HCT116 (cell line): Measurements from ENCODE around the gene FBXW4. TPM values are rescaled to one million over a fixed set of nuclear protein-coding genes. Genes with fewer than 3 reads are reported as not detected.

Source experiments
- ATAC-seq: fragments of 200-7000 bp; cut with Tn5 transposase; 2 replicates; pipeline ENCODE4 v1.9.1; 2020; ENCODE audit warnings: mild to moderate bottlenecking, moderate library complexity
- BruUV-seq: library from RNA; stranded (reverse); fragments of 400-500 nt; replicated peaks from 2 replicates; lab custom pipeline; 2021; lab: Mats Ljungman, UMichigan
- CTCF ChIA-PET: fragments of 300-600 bp; sonication (Branson Sonifier 250); formaldehyde crosslinking; loops from one replicate; lab custom pipeline; 2021; ENCODE audit warnings: antibody characterized with exemption; lab: Charles Lee
- POLR2A ChIA-PET: fragments of 300-600, 350-600 bp; sonication (Branson Sonifier 250); formaldehyde crosslinking; loops from one replicate; lab custom pipeline; 2021; ENCODE audit warnings: antibody characterized with exemption; lab: Charles Lee
- RAD21 ChIA-PET, 2 experiments: fragments of 300-600 bp; sonication (Branson Sonifier 250); formaldehyde crosslinking; loops; one replicate each; lab custom pipeline; 2023; ENCODE audit warnings: low total read pairs in 2 of 2; ENCODE audit not compliant: uncharacterized antibody in 2 of 2, unreplicated experiment in 2 of 2, low non-redundant PET in 1 of 2; lab: Charles Lee
- DNase-seq: peaks from one replicate; pipeline ENCODE4 v3.0.0-alpha.2; 2010; ENCODE audit warnings: low read depth, low spot score
- H2AFZ ChIP-seq: fragments of 200-600 bp; shearing (Covaris generic), sonication (generic); 2 replicates; pipeline ENCODE4 v1.6.1; 2017; ENCODE audit warnings: low read depth, mixed run types, mixed read lengths, antibody characterized with exemption, low read length; ENCODE audit not compliant: poor library complexity, severe bottlenecking
- H3K27ac ChIP-seq: 2 replicates; pipeline ENCODE4 v1.5.1; 2012; ENCODE audit warnings: low read depth, low read length
- H3K27me3 ChIP-seq: fragments of 200-600 bp; sonication (generic); 2 replicates; pipeline ENCODE4 v1.6.1; 2016; ENCODE audit warnings: mixed run types, low read length, mixed read lengths; ENCODE audit not compliant: insufficient read depth
- H3K36me3 ChIP-seq, 2 experiments: fragments of 200-500 bp in 1 of 2; fragments of 200-600 bp in 1 of 2; sonication (Bioruptor generic) in 1 of 2; sonication (generic) in 1 of 2; 2 replicates each; pipeline versions ENCODE4 v1.5.1 to v1.6.1; 2014 to 2016; ENCODE audit warnings: low read length in 2 of 2, inconsistent platforms in 1 of 2, mixed read lengths in 1 of 2, mixed run types in 1 of 2; ENCODE audit not compliant: insufficient read depth in 2 of 2, control insufficient read depth in 1 of 2
- H3K4me1 ChIP-seq, 2 experiments: fragments of 200-600 bp in 1 of 2; sonication (generic) in 1 of 2; 2 replicates each; pipeline versions ENCODE4 v1.5.1 to v1.6.1; 2012 to 2017; ENCODE audit warnings: low read length in 2 of 2, inconsistent platforms in 1 of 2, mild to moderate bottlenecking in 1 of 2, mixed read lengths in 1 of 2, mixed run types in 1 of 2, moderate library complexity in 1 of 2; ENCODE audit not compliant: insufficient read depth in 2 of 2, control insufficient read depth in 1 of 2
- H3K4me2 ChIP-seq: fragments of 200-600 bp; sonication (generic); 2 replicates; pipeline ENCODE4 v1.6.1; 2017; ENCODE audit warnings: mixed run types, low read length, mixed read lengths
- H3K4me3 ChIP-seq, 2 experiments: fragments of 200-600 bp in 1 of 2; sonication (generic) in 1 of 2; replicated peaks in 1 of 2; 2 replicates each; pipeline ENCODE4 v1.5.1; 2011 to 2016; ENCODE audit warnings: low read length in 2 of 2, control low read depth in 1 of 2, low read depth in 1 of 2, mild to moderate bottlenecking in 1 of 2, mixed read lengths in 1 of 2, mixed run types in 1 of 2
- H3K79me2 ChIP-seq: fragments of 200-600 bp; sonication (generic); 2 replicates; pipeline ENCODE4 v1.6.1; 2017; ENCODE audit warnings: mild to moderate bottlenecking, mixed run types, low read length, moderate library complexity, mixed read lengths; ENCODE audit not compliant: insufficient read depth
- H3K9ac ChIP-seq: fragments of 200-600 bp; sonication (generic); 2 replicates; pipeline ENCODE4 v1.6.1; 2016; ENCODE audit warnings: low read length, mixed read lengths
- H3K9me2 ChIP-seq: fragments of 200-600 bp; sonication (generic), shearing (Covaris generic); 2 replicates; pipeline ENCODE4 v1.6.1; 2017; ENCODE audit warnings: mixed run types, mild to moderate bottlenecking, moderate library complexity; ENCODE audit not compliant: insufficient read depth
- H3K9me3 ChIP-seq, 2 experiments: fragments of 200-500 bp in 1 of 2; fragments of 200-600 bp in 1 of 2; sonication (Bioruptor generic) in 1 of 2; sonication (generic) in 1 of 2; 2 replicates each; pipeline ENCODE4 v1.6.1; 2014 to 2017; ENCODE audit warnings: low read length in 2 of 2, mixed read lengths in 2 of 2, inconsistent platforms in 1 of 2, low read depth in 1 of 2, mild to moderate bottlenecking in 1 of 2, mixed run types in 1 of 2, moderate library complexity in 1 of 2; ENCODE audit not compliant: control insufficient read depth in 1 of 2, insufficient read depth in 1 of 2
- H4K20me1 ChIP-seq: fragments of 200-600 bp; sonication (generic), shearing (Covaris generic); 2 replicates; pipeline ENCODE4 v1.6.1; 2017; ENCODE audit warnings: mixed run types, mild to moderate bottlenecking, moderate library complexity; ENCODE audit not compliant: insufficient read depth
- ATF3 ChIP-seq: IDR thresholded peaks from 2 replicates; pipeline ENCODE4 v1.6.1; 2012
- CBX3 ChIP-seq: IDR thresholded peaks from 2 replicates; pipeline ENCODE4 v1.6.1; 2012; ENCODE audit warnings: low read depth
- CEBPB ChIP-seq: IDR thresholded peaks from 2 replicates; pipeline ENCODE4 v1.6.1; 2012; ENCODE audit warnings: low read depth
- CTCF ChIP-seq, 3 experiments: fragments of 200-600 bp in 1 of 3; sonication (generic) in 1 of 3; IDR thresholded peaks in 2 of 3; conservative IDR thresholded peaks in 1 of 3; 2 replicates each; pipeline ENCODE4 v1.5.1; 2012 to 2017; ENCODE audit warnings: low read depth in 2 of 3, low read length in 2 of 3, antibody characterized with exemption in 1 of 3, borderline replicate concordance in 1 of 3, control low read depth in 1 of 3, mild to moderate bottlenecking in 1 of 3, mixed read lengths in 1 of 3, mixed run types in 1 of 3, moderate library complexity in 1 of 3; ENCODE audit not compliant: insufficient read depth in 1 of 3
- EGR1 ChIP-seq: IDR thresholded peaks from 2 replicates; pipeline ENCODE4 v1.6.1; 2012; ENCODE audit warnings: low read depth
- ELF1 ChIP-seq: IDR thresholded peaks from 2 replicates; pipeline ENCODE4 v1.6.1; 2012; ENCODE audit warnings: low read depth, borderline replicate concordance
- EZH2 ChIP-seq: fragments of 200-600 bp; sonication (generic); IDR thresholded peaks from 2 replicates; pipeline ENCODE4 v1.6.1; 2017; ENCODE audit warnings: antibody characterized with exemption, mixed run types
- EZH2phosphoT487 ChIP-seq: fragments of 200-600 bp; IDR thresholded peaks from 2 replicates; pipeline ENCODE4 v1.6.1; 2018; ENCODE audit warnings: antibody characterized with exemption, borderline replicate concordance
- JUND ChIP-seq: IDR thresholded peaks from 2 replicates; pipeline ENCODE4 v1.6.1; 2012
- POLR2A ChIP-seq: IDR thresholded peaks from 2 replicates; pipeline ENCODE4 v1.7.0; 2011; ENCODE audit warnings: borderline replicate concordance; ENCODE audit not compliant: insufficient read depth, insufficient read length; ENCODE audit errors: extremely low read depth
- POLR2AphosphoS5 ChIP-seq: IDR thresholded peaks from 2 replicates; pipeline ENCODE4 v1.6.1; 2011; ENCODE audit warnings: mild to moderate bottlenecking, low read depth, low read length, moderate library complexity
- RAD21 ChIP-seq: IDR thresholded peaks from 2 replicates; pipeline ENCODE4 v1.6.1; 2012; ENCODE audit warnings: low read depth, mild to moderate bottlenecking
- REST ChIP-seq: IDR thresholded peaks from 2 replicates; pipeline ENCODE4 v1.6.1; 2012; ENCODE audit warnings: low read depth
- SIN3A ChIP-seq: IDR thresholded peaks from 2 replicates; pipeline ENCODE4 v1.6.1; 2012; ENCODE audit warnings: low read depth
- SP1 ChIP-seq: IDR thresholded peaks from 2 replicates; pipeline ENCODE4 v1.6.1; 2012; ENCODE audit warnings: low read depth
- SRF ChIP-seq: IDR thresholded peaks from 2 replicates; pipeline ENCODE4 v1.6.1; 2012; ENCODE audit warnings: low read depth
- TCF7L2 ChIP-seq: IDR thresholded peaks from 2 replicates; pipeline ENCODE4 v1.7.0; 2011; ENCODE audit warnings: borderline replicate concordance, inconsistent platforms; ENCODE audit not compliant: insufficient read depth, insufficient read length; ENCODE audit errors: extremely low read depth
- ZBTB33 ChIP-seq: IDR thresholded peaks from 2 replicates; pipeline ENCODE4 v1.6.1; 2011; ENCODE audit warnings: mild to moderate bottlenecking, low read length, moderate library complexity; ENCODE audit not compliant: insufficient replicate concordance; ENCODE audit errors: extremely low read depth
- ZFX ChIP-seq: fragments of 450-650 bp; IDR thresholded peaks from 2 replicates; pipeline ENCODE4 v1.6.1; 2017
- ZNF274 ChIP-seq: fragments of 200-500 bp; sonication (Bioruptor generic); IDR thresholded peaks from 2 replicates; pipeline ENCODE4 v1.6.1; 2014; ENCODE audit warnings: mild to moderate bottlenecking, low read depth, low read length, inconsistent platforms
- intact Hi-C: fragments of 100-400 bp; cut with micrococcal nuclease; formaldehyde crosslinking; loops from 2 replicates; pipeline ENCODE4 v1.10.0; 2022
- total RNA-seq: library from RNA; stranded (reverse); gene quantifications from one replicate; pipeline ENCODE4 v1.2.1, GENCODE V29; 2021; ENCODE audit not compliant: unreplicated experiment

The FBXW4 gene
- total RNA-seq, 1 experiment from 2014 or later, result 35.3 TPM

GRCh38 chr10:101564490-101564991, 130.4 kb downstream of the FBXW4 start:
- Histone ChIP-seq H3K9me2 (no peaks in the 10 kb centered on the region), H3K9ac (no peak overlapping the region), H2AFZ (no peak overlapping the region), H4K20me1 (no peaks in the 10 kb centered on the region)
- RAD21 ChIA-PET, result no interaction called here
- intact Hi-C loops, result no loop called here
- TF ChIP-seq ELF1 (no peak), JUND (no peak), SP1 (no peak), REST (no peak), TCF7L2 (no peak), EZH2 (no peak), SRF (no peak), ZBTB33 (no peak), POLR2A (no peak), CTCF (IDR thresholded peaks at IDR 0.05 in 2 of 3, conservative IDR thresholded peaks at IDR 0.05 in 1 of 3; ENCODE audit: borderline replicate concordance in 1 of 3, insufficient read depth in 1 of 3, low read depth in 2 of 3, low read length in 2 of 3) (no peak), CBX3 (no peak), SIN3A (no peak), EGR1 (no peak), ATF3 (no peak), POLR2AphosphoS5 (no peak), EZH2phosphoT487 (no peak), ZFX (no peak), ZNF274 (no peak), RAD21 (no peak), CEBPB (no peak)
- TF ChIP-seq, all 23 proteins: peak for 0
- H3K4me2 ChIP-seq, result no peak overlapping the region
- H3K27ac ChIP-seq, result no peak overlapping the region
- POLR2A ChIA-PET, result no interaction called here
- H3K79me2 ChIP-seq, result no peaks in the 10 kb centered on the region
- CTCF ChIA-PET, result no interaction called here
- no TSS peak for BruUV-seq
- H3K36me3 ChIP-seq, result no peaks in the 10 kb centered on the region
- DNase-seq (no peak), ATAC-seq (no peak)
- H3K27me3 ChIP-seq, result no peaks in the 10 kb centered on the region; the same call in 1 of the 2 replicates
- H3K9me3 ChIP-seq, result no peaks in the 10 kb centered on the region
- H3K4me1 ChIP-seq, result peaks cover 4 to 5% of the 10 kb centered on the region in 2 experiments; a peak in 3 of 4 replicates
- no peak overlapping the region for H3K4me3 ChIP-seq
